GM18502 (cell line): Measurements from ENCODE around the gene YBX3.
"Not testable (repeated sequence)": the region's sequence is repeated elsewhere in the genome, so short reads cannot be mapped to it uniquely, and the experiment has no call there.

Source experiments
- ATAC-seq: cut with Tn5 transposase; IDR thresholded peaks from one replicate; pipeline ENCODE4 v1.9.1; 2021; ENCODE audit warnings: mild to moderate bottlenecking; ENCODE audit not compliant: unreplicated experiment, poor library complexity

Gene YBX3

GRCh38 chr12:10722905-10723746 is at the start of gene YBX3:
TSS of gene YBX3 (minus strand) at chr12:10723323. CDS start at chr12:10723111, 212 bp downstream.
- peak; percentile 49 for ATAC-seq

GRCh38 chr12:10771132-10771733 is 48.1 kb upstream of the YBX3 start:
- no peak for ATAC-seq

GRCh38 chr12:10759657-10760056 is 36.5 kb upstream of the YBX3 start:
- no peak for ATAC-seq

GRCh38 chr12:10756194-10756593 is 33.1 kb upstream of the YBX3 start:
- no peak for ATAC-seq

- no peak for ATAC-seq
Observed at GRCh38 chr12:10753059-10753458, 29.9 kb upstream of the YBX3 start.

GRCh38 chr12:10750385-10750727 is 27.2 kb upstream of the YBX3 start:
- ATAC-seq, result no peak

- ATAC-seq, result peak; percentile 98
Observed at GRCh38 chr12:10749700-10750384, 26.7 kb upstream of the YBX3 start.

GRCh38 chr12:10747730-10748129 is 24.6 kb upstream of the YBX3 start:
- ATAC-seq, result no peak

GRCh38 chr12:10743420-10743819 is 20.3 kb upstream of the YBX3 start:
- not testable (repeated sequence) for ATAC-seq

GRCh38 chr12:10741845-10742244 is 18.7 kb upstream of the YBX3 start:
- ATAC-seq, result no peak

- ATAC-seq, result no peak
Observed at GRCh38 chr12:10740182-10740581, 17.1 kb upstream of the YBX3 start.

GRCh38 chr12:10739157-10740118 is 16.3 kb upstream of the YBX3 start:
- no peak for ATAC-seq

- ATAC-seq, result no peak
Observed at GRCh38 chr12:10737249-10737648, 14.1 kb upstream of the YBX3 start.

GRCh38 chr12:10736463-10736862 is 13.3 kb upstream of the YBX3 start:
- ATAC-seq, result no peak

- ATAC-seq, result no peak
Observed at GRCh38 chr12:10735428-10735827, 12.3 kb upstream of the YBX3 start.

GRCh38 chr12:10732549-10732948 is 9.4 kb upstream of the YBX3 start:
- no peak for ATAC-seq

- ATAC-seq, result no peak
Observed at GRCh38 chr12:10732066-10732465, 8.9 kb upstream of the YBX3 start.

GRCh38 chr12:10730559-10730958 is 7.4 kb upstream of the YBX3 start:
- ATAC-seq, result no peak

GRCh38 chr12:10728091-10728490 is 5.0 kb upstream of the YBX3 start:
- no peak for ATAC-seq

GRCh38 chr12:10726945-10727344 is 3.8 kb upstream of the YBX3 start:
- no peak for ATAC-seq
